Measurements from ENCODE around the gene INSIG2.

The INSIG2 gene

GRCh38 chr2:118130385-118130784 lies 42.1 kb downstream of the INSIG2 start:
- no peak for DNase-seq (ENCODE audit: low read depth in 2 of 2)

GRCh38 chr2:118131771-118132170 lies 43.5 kb downstream of the INSIG2 start:
- no peak for DNase-seq (ENCODE audit: low read depth in 2 of 2)

GRCh38 chr2:118133916-118134315 lies 45.6 kb downstream of the INSIG2 start:
- DNase-seq (ENCODE audit: low read depth in 2 of 2): no peak

- DNase-seq (ENCODE audit: low read depth in 2 of 2): no peak
Measured at GRCh38 chr2:118134650-118135049, 46.4 kb downstream of the INSIG2 start.

GRCh38 chr2:118145207-118145606 lies 56.9 kb downstream of the INSIG2 start:
- no peak for DNase-seq (ENCODE audit: low read depth in 2 of 2)

GRCh38 chr2:118145806-118146205 lies 57.5 kb downstream of the INSIG2 start:
- DNase-seq (ENCODE audit: low read depth in 2 of 2): no peak

- no peak for DNase-seq (ENCODE audit: low read depth in 2 of 2)
Measured at GRCh38 chr2:118146315-118147283, 58.3 kb downstream of the INSIG2 start.

- no peak for DNase-seq (ENCODE audit: low read depth in 2 of 2)
Measured at GRCh38 chr2:118148133-118148532, 59.9 kb downstream of the INSIG2 start.

GRCh38 chr2:118148809-118149208 lies 60.5 kb downstream of the INSIG2 start:
- no peak for DNase-seq (ENCODE audit: low read depth in 2 of 2)

GRCh38 chr2:118150294-118150693 lies 62.0 kb downstream of the INSIG2 start:
- no peak for DNase-seq (ENCODE audit: low read depth in 2 of 2)

- no peak for DNase-seq (ENCODE audit: low read depth in 2 of 2)
Measured at GRCh38 chr2:118151831-118152230, 63.6 kb downstream of the INSIG2 start.

- no peak for DNase-seq (ENCODE audit: low read depth in 2 of 2)
Measured at GRCh38 chr2:118153433-118153832, 65.2 kb downstream of the INSIG2 start.

GRCh38 chr2:118154176-118154575 lies 65.9 kb downstream of the INSIG2 start:
- no peak for DNase-seq (ENCODE audit: low read depth in 2 of 2)
